ENCODE data around the gene COP1.

Gene COP1

DNA sequence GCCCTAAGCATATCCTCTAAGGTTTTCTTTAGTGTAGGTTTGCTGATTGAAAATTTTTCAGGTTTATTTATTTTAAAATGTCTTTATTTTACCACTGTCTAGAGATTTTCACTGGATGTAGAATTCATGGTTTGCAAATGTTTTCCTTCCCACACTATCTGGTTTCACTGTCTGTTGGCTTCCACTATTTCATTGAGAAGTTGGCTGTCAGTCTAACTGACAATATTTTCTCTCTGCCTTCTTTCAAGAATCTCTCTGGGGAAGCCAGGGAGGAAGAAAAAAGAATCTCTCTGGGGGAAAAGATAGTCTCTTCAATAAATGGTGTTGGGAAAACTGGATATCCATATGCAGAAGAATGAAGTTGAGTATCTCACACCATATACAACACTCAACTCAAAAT, 226.0 kb downstream of the COP1 start:
- no peak overlapping the region for H3K4me3 ChIP-seq (replicated peaks in 1 of 2; ENCODE audit: low read depth in 2 of 2, low read length in 2 of 2)
- TF ChIP-seq, protein P1, sequence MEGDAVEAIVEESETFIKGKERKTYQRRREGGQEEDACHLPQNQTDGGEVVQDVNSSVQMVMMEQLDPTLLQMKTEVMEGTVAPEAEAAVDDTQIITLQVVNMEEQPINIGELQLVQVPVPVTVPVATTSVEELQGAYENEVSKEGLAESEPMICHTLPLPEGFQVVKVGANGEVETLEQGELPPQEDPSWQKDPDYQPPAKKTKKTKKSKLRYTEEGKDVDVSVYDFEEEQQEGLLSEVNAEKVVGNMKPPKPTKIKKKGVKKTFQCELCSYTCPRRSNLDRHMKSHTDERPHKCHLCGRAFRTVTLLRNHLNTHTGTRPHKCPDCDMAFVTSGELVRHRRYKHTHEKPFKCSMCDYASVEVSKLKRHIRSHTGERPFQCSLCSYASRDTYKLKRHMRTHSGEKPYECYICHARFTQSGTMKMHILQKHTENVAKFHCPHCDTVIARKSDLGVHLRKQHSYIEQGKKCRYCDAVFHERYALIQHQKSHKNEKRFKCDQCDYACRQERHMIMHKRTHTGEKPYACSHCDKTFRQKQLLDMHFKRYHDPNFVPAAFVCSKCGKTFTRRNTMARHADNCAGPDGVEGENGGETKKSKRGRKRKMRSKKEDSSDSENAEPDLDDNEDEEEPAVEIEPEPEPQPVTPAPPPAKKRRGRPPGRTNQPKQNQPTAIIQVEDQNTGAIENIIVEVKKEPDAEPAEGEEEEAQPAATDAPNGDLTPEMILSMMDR (IDR thresholded peaks at IDR 0.05; ENCODE audit: low read depth, low read length), result no peak
- DNase-seq (ENCODE audit: low read depth in 2 of 2), result no peak

- TF ChIP-seq, protein P1 (IDR thresholded peaks at IDR 0.05; ENCODE audit: low read depth, low read length), result no peak
- H3K4me3 ChIP-seq (replicated peaks in 1 of 2; ENCODE audit: low read depth in 2 of 2, low read length in 2 of 2), result no peak overlapping the region
- DNase-seq (ENCODE audit: low read depth in 2 of 2), result peak; percentile 15 to 70
Measured at GRCh38 chr1:175978926-175979325, 228.2 kb downstream of the COP1 start.

DNA sequence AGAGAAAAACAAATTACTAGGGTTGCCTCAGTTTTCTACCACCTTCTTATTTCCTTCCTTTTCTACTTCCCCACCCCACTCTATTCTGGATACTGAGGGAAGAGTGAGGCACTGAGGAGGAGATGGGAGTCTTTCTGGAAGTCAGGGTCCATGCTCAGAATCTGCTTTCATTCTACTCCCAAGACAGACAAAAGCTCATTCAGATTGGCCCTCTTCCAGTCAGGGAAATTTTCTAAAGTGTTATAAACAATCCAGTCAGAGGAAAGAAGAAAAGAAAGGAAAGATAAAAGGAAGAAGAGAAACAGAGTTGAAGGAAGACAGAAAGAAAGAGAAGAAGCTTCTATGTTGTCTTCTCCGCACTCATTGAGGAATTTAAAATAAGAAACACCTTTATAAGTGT, 228.6 kb downstream of the COP1 start:
- TF ChIP-seq, protein P1 (IDR thresholded peaks at IDR 0.05; ENCODE audit: low read depth, low read length), result no peak
- DNase-seq (ENCODE audit: low read depth in 2 of 2), result peak; percentile 50 to 52

GRCh38 chr1:175976865-175977642, 230.0 kb downstream of the COP1 start:
- peak; percentile 36 to 52 for DNase-seq (ENCODE audit: low read depth in 2 of 2)
- TF ChIP-seq, protein P1 (IDR thresholded peaks at IDR 0.05; ENCODE audit: low read depth, low read length), result no peak
- H3K4me3 ChIP-seq (replicated peaks in 1 of 2; ENCODE audit: low read depth in 2 of 2, low read length in 2 of 2), result no peak overlapping the region

More for the DNA sequence above, 228.6 kb downstream of the COP1 start:
- H3K4me3 ChIP-seq (replicated peaks in 1 of 2; ENCODE audit: low read depth in 2 of 2, low read length in 2 of 2), result no peak overlapping the region

GRCh38 chr1:175969231-175969630, 237.9 kb downstream of the COP1 start:
- no peak for DNase-seq (ENCODE audit: low read depth in 2 of 2)
- H3K4me3 ChIP-seq (replicated peaks in 1 of 2; ENCODE audit: low read depth in 2 of 2, low read length in 2 of 2), result no peak overlapping the region
- TF ChIP-seq, protein P1 (IDR thresholded peaks at IDR 0.05; ENCODE audit: low read depth, low read length), result no peak

- TF ChIP-seq, protein P1 (IDR thresholded peaks at IDR 0.05; ENCODE audit: low read depth, low read length), result no peak
- peak; percentile 15 to 39 for DNase-seq (ENCODE audit: low read depth in 2 of 2)
- no peak overlapping the region for H3K4me3 ChIP-seq (replicated peaks in 1 of 2; ENCODE audit: low read depth in 2 of 2, low read length in 2 of 2)
Measured at GRCh38 chr1:175968486-175969172, 238.5 kb downstream of the COP1 start.

All from cardiac fibroblast (primary cell).